AG10803 (cell line): ENCODE results near the gene VIT.

ENCODE experiments used
- DNase-seq: peaks from one replicate; pipeline ENCODE4 v3.0.0; 2010; ENCODE audit warnings: low read depth
- H3K4me3 ChIP-seq: 2 replicates; pipeline ENCODE4 v1.5.1; 2011; ENCODE audit warnings: mild to moderate bottlenecking, low read length, control low read depth
- CTCF ChIP-seq: conservative IDR thresholded peaks from 2 replicates; pipeline ENCODE4 v1.5.1; 2011; ENCODE audit warnings: mild to moderate bottlenecking, low read length, control low read depth, inconsistent platforms

VIT gene

GRCh38 chr2:36855429-36855828 lies 158.9 kb downstream of the VIT start:
- H3K4me3 ChIP-seq, result no peak overlapping the region
- no peak for DNase-seq
- TF ChIP-seq CTCF, result no peak

- no peak for TF ChIP-seq CTCF
- H3K4me3 ChIP-seq, result no peak overlapping the region
- DNase-seq, result no peak
Observed at GRCh38 chr2:36857713-36858112, 161.2 kb downstream of the VIT start.

GRCh38 chr2:36858551-36859365 lies 162.3 kb downstream of the VIT start:
- DNase-seq, result no peak
- no peak overlapping the region for H3K4me3 ChIP-seq
- TF ChIP-seq CTCF, result no peak

- no peak for TF ChIP-seq CTCF
- DNase-seq, result no peak
- no peak overlapping the region for H3K4me3 ChIP-seq
Observed at GRCh38 chr2:36859366-36859792, 162.9 kb downstream of the VIT start.

GRCh38 chr2:36861896-36862295 lies 165.4 kb downstream of the VIT start:
- no peak for TF ChIP-seq CTCF
- H3K4me3 ChIP-seq, result no peak overlapping the region
- no peak for DNase-seq
